Endothelial cell (in vitro differentiated cells): ENCODE results near the gene PPT2. TPM values are rescaled to one million over a fixed set of nuclear protein-coding genes. Genes with fewer than 3 reads are reported as not detected.

ENCODE experiments used
- DNase-seq: peaks from one replicate; pipeline ENCODE4 v3.0.0; 2021; ENCODE audit warnings: low spot score
- H3K27ac Mint-ChIP-seq: one replicate; pipeline ENCODE4 v1.8.0; 2021; ENCODE audit warnings: mixed read lengths, inconsistent platforms; ENCODE audit not compliant: unreplicated experiment
- H3K27me3 Mint-ChIP-seq: one replicate; pipeline ENCODE4 v1.8.0; 2021; ENCODE audit warnings: mild to moderate bottlenecking, moderate library complexity, mixed read lengths, inconsistent platforms; ENCODE audit not compliant: unreplicated experiment
- H3K36me3 Mint-ChIP-seq: one replicate; pipeline ENCODE4 v1.8.0; 2021; ENCODE audit warnings: mild to moderate bottlenecking, low read depth, mixed read lengths, inconsistent platforms; ENCODE audit not compliant: unreplicated experiment
- H3K4me1 Mint-ChIP-seq: one replicate; pipeline ENCODE4 v1.8.0; 2021; ENCODE audit warnings: mild to moderate bottlenecking, mixed read lengths, inconsistent platforms; ENCODE audit not compliant: unreplicated experiment
- H3K4me3 Mint-ChIP-seq: one replicate; pipeline ENCODE4 v1.8.0; 2021; ENCODE audit warnings: mild to moderate bottlenecking, mixed read lengths, inconsistent platforms; ENCODE audit not compliant: unreplicated experiment
- H3K9me3 Mint-ChIP-seq: one replicate; pipeline ENCODE4 v1.8.0; 2021; ENCODE audit warnings: mixed read lengths, inconsistent platforms; ENCODE audit not compliant: unreplicated experiment
- CTCF ChIP-seq: fragments of 200-600 bp; sonication (generic); IDR thresholded peaks from one replicate; pipeline ENCODE4 v1.5.0; 2021; ENCODE audit warnings: antibody characterized with exemption; ENCODE audit not compliant: unreplicated experiment
- total RNA-seq: library from RNA; stranded (reverse); fragmentation: NEBNext Ultra II Directional; extraction: Animal tissue kit (Norgen Biotek cat#: 25700); gene quantifications from one replicate; pipeline ENCODE4 v1.2.1, GENCODE V29; 2021; ENCODE audit not compliant: unreplicated experiment

Gene PPT2
- total RNA-seq, 1 donor from 2014 or later: 44.4 TPM

- Mint-ChIP-seq H3K27ac (peak overlapping the region; percentile 45), H3K36me3 (peaks cover 26% of the 10 kb centered on the region), H3K4me1 (peaks cover 45% of the 10 kb centered on the region), H3K9me3 (no peaks in the 10 kb centered on the region), H3K27me3 (peaks cover 15% of the 10 kb centered on the region), H3K4me3 (peak overlapping the region; percentile 70)
- no peak for TF ChIP-seq CTCF
- no peak for DNase-seq
Observed at GRCh38 chr6:32112431-32112980, 41.4 kb upstream of the PPT2 start.

- H3K27ac Mint-ChIP-seq: peak overlapping the region; percentile 89
Observed at GRCh38 chr6:32113386-32114352, 40.3 kb upstream of the PPT2 start.

GRCh38 chr6:32114796-32115195 lies 39.1 kb upstream of the PPT2 start:
- Mint-ChIP-seq H3K36me3 (peaks cover 34% of the 10 kb centered on the region), H3K27ac (peak overlapping the region; percentile 70), H3K9me3 (no peaks in the 10 kb centered on the region), H3K4me1 (peaks cover 35% of the 10 kb centered on the region), H3K4me3 (no peak overlapping the region), H3K27me3 (peaks cover 10% of the 10 kb centered on the region)
- DNase-seq: no peak
- no peak for TF ChIP-seq CTCF

More at GRCh38 chr6:32113386-32114352, 40.3 kb upstream of the PPT2 start:
- Mint-ChIP-seq H3K36me3 (peaks cover 26% of the 10 kb centered on the region), H3K27me3 (peaks cover 12% of the 10 kb centered on the region), H3K4me3 (peak overlapping the region; percentile 47), H3K9me3 (no peaks in the 10 kb centered on the region), H3K4me1 (peaks cover 41% of the 10 kb centered on the region)
- DNase-seq: no peak
- TF ChIP-seq CTCF: no peak

GRCh38 chr6:32115623-32116022 lies 38.3 kb upstream of the PPT2 start:
- H3K36me3 Mint-ChIP-seq: peaks cover 35% of the 10 kb centered on the region
- peaks cover 27% of the 10 kb centered on the region for H3K4me1 Mint-ChIP-seq
- peak overlapping the region; percentile 77 for H3K27ac Mint-ChIP-seq
- TF ChIP-seq CTCF: no peak
- H3K27me3 Mint-ChIP-seq: peaks cover 11% of the 10 kb centered on the region
- H3K4me3 Mint-ChIP-seq: no peak overlapping the region
- no peak for DNase-seq
- H3K9me3 Mint-ChIP-seq: no peaks in the 10 kb centered on the region

GRCh38 chr6:32116674-32117073 lies 37.3 kb upstream of the PPT2 start:
- no peaks in the 10 kb centered on the region for H3K9me3 Mint-ChIP-seq
- H3K36me3 Mint-ChIP-seq: peaks cover 34% of the 10 kb centered on the region
- no peak for DNase-seq

More at GRCh38 chr6:32116674-32117073, 37.3 kb upstream of the PPT2 start:
- Mint-ChIP-seq H3K27ac (no peak overlapping the region), H3K4me1 (peaks cover 19% of the 10 kb centered on the region), H3K4me3 (no peak overlapping the region), H3K27me3 (peaks cover 11% of the 10 kb centered on the region)
- peak; percentile 32 for TF ChIP-seq CTCF
